GM21529 (cell line): ENCODE measurements around the gene ZP1.

Experiments used
- ATAC-seq: cut with Tn5 transposase; IDR thresholded peaks from one replicate; pipeline ENCODE4 v1.9.1; 2021; ENCODE audit not compliant: unreplicated experiment

Gene ZP1

GRCh38 chr11:60844045-60844869, 23.1 kb upstream of the ZP1 start:
- ATAC-seq: no peak

- ATAC-seq: no peak
Measured at GRCh38 chr11:60844870-60845221, 22.5 kb upstream of the ZP1 start.

- ATAC-seq: no peak
Measured at GRCh38 chr11:60845338-60845737, 22.0 kb upstream of the ZP1 start.

GRCh38 chr11:60847281-60847680, 20.1 kb upstream of the ZP1 start:
- no peak for ATAC-seq

GRCh38 chr11:60847896-60848295, 19.4 kb upstream of the ZP1 start:
- ATAC-seq: no peak

GRCh38 chr11:60848714-60849151, 18.6 kb upstream of the ZP1 start:
- ATAC-seq: no peak

- ATAC-seq: no peak
Measured at GRCh38 chr11:60849641-60850520, 17.5 kb upstream of the ZP1 start.

- no peak for ATAC-seq
Measured at GRCh38 chr11:60851327-60852104, 15.8 kb upstream of the ZP1 start.

GRCh38 chr11:60852117-60852981, 15.0 kb upstream of the ZP1 start:
- no peak for ATAC-seq

- no peak for ATAC-seq
Measured at GRCh38 chr11:60852982-60853950, 14.1 kb upstream of the ZP1 start.

- ATAC-seq: no peak
Measured at GRCh38 chr11:60854140-60854846, 13.0 kb upstream of the ZP1 start.

GRCh38 chr11:60854847-60855725, 12.3 kb upstream of the ZP1 start:
- no peak for ATAC-seq

- ATAC-seq: no peak
Measured at GRCh38 chr11:60855726-60856633, 11.4 kb upstream of the ZP1 start, which contains the start of gene PTGDR2. PTGDR2 (minus strand) TSS chr11:60855950; CDS start chr11:60853722, 2,228 bp downstream.

GRCh38 chr11:60857378-60858232, 9.7 kb upstream of the ZP1 start:
- ATAC-seq: no peak

- no peak for ATAC-seq
Measured at GRCh38 chr11:60858236-60858635, 9.1 kb upstream of the ZP1 start.
